ENCODE data around the gene SEMA3B. TPM values are rescaled to one million over a fixed set of nuclear protein-coding genes. Genes with fewer than 3 reads are reported as not detected.
A peak's percentile ranks its signal among the peaks of the same experiment; 100 is the strongest.

SEMA3B gene
- total and polyA plus RNA-seq, 2 donors (not counting 3 experiments of a cell fraction or from before 2014, with no cell fraction given): 1.2 to 1.5 TPM

DNA sequence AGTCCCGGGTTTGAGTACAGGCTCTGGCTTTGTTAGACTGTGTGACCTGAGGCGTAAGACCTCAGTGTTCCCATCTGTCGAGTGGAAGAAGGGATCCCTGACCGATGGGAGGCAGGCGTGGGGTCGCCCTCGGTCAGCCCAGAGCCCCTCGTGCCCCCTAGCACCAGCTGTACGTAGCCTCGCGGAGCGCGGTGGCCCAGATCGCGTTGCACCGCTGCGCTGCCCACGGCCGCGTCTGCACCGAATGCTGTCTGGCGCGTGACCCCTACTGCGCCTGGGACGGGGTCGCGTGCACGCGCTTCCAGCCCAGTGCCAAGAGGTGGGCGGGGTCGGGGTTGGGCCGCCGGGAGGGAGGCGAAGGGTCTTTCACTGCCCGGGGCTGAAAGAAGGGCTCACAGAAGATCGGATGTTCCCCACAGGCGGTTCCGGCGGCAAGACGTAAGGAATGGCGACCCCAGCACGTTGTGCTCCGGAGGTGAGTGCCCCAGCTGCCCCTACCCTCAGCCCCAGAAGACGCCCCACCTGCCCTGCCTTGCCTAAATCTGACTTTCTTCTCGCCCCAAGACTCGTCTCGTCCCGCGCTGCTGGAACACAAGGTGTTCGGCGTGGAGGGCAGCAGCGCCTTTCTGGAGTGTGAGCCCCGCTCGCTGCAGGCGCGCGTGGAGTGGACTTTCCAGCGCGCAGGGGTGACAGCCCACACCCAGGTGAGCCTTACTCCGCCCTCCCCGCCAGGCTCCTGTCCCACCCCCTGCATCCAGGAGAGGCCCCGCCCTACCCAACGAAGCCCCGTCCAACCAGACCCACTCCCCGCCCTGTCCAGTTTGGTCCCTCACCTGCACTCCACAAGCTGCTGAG, 6.4 kb downstream of the SEMA3B start:
- H3K27ac ChIP-seq (ENCODE audit: insufficient read depth, low read depth, low read length): no peak overlapping the region
- TF ChIP-seq MYC (IDR thresholded peaks at IDR 0.05; ENCODE audit: low read depth, low read length) (no peak), EZH2 (IDR thresholded peaks at IDR 0.05; ENCODE audit: borderline replicate concordance, low read depth, low read length, severe bottlenecking) (peak; percentile 86)
- peaks cover 2% of the 10 kb centered on the region for H3K4me1 ChIP-seq (ENCODE audit: control insufficient read depth, extremely low read depth, insufficient read depth, low read length)
- no peak overlapping the region for H3K9ac ChIP-seq (replicated peaks; ENCODE audit: extremely low read depth, insufficient read depth, low read length)
- dilution Hi-C loops (cut with MboI; ENCODE audit: extremely low pct_ligation_motif_present, low sequenced_read_pairs): no loop called here
- no peaks in the 10 kb centered on the region for H4K20me1 ChIP-seq (replicated peaks; ENCODE audit: control insufficient read depth, extremely low read depth, insufficient read depth, low read length)
- H3K36me3 ChIP-seq (ENCODE audit: control insufficient read depth in 2 of 2, extremely low read depth in 1 of 2, insufficient read depth in 2 of 2, low read length in 2 of 2): no peaks in the 10 kb centered on the region
- H3K27me3 ChIP-seq (ENCODE audit: control insufficient read depth in 2 of 2, insufficient read depth in 2 of 2, low read length in 2 of 2): peaks cover 18 to 24% of the 10 kb centered on the region in 2 experiments
- no peak overlapping the region for H2AFZ ChIP-seq (ENCODE audit: low read depth, low read length)
- intact Hi-C loops (cut with micrococcal nuclease): no loop called here
- no peaks in the 10 kb centered on the region for H3K9me3 ChIP-seq (replicated peaks; ENCODE audit: control insufficient read depth, insufficient read depth, low read length)
- POLR2A ChIA-PET: no interaction called here
- H3K4me3 ChIP-seq (replicated peaks in 1 of 3; ENCODE audit: insufficient read depth in 1 of 3, low read depth in 1 of 3, low read length in 3 of 3): no peak overlapping the region
- H3K9me1 ChIP-seq (replicated peaks; ENCODE audit: control insufficient read depth, extremely low read depth, insufficient read depth, low read length): no peaks in the 10 kb centered on the region
- DNase-seq (ENCODE audit: low read depth, low spot score) (no peak), FAIRE-seq (no peak)
- no TSS peak for BruUV-seq (replicated peaks)
- no peak overlapping the region for H3K4me2 ChIP-seq (ENCODE audit: insufficient read depth, low read length)
- no peaks in the 10 kb centered on the region for H3K79me2 ChIP-seq (ENCODE audit: control insufficient read depth, insufficient read depth, low read length)
- CTCF ChIA-PET: interaction anchor here (0.8 to 4.9 kb wide), 15 partner anchors 8 to 94 kb away, joined by 3 to 53 read pairs (median 4); partner anchors contain the start of genes HYAL2 and IFRD2

DNA sequence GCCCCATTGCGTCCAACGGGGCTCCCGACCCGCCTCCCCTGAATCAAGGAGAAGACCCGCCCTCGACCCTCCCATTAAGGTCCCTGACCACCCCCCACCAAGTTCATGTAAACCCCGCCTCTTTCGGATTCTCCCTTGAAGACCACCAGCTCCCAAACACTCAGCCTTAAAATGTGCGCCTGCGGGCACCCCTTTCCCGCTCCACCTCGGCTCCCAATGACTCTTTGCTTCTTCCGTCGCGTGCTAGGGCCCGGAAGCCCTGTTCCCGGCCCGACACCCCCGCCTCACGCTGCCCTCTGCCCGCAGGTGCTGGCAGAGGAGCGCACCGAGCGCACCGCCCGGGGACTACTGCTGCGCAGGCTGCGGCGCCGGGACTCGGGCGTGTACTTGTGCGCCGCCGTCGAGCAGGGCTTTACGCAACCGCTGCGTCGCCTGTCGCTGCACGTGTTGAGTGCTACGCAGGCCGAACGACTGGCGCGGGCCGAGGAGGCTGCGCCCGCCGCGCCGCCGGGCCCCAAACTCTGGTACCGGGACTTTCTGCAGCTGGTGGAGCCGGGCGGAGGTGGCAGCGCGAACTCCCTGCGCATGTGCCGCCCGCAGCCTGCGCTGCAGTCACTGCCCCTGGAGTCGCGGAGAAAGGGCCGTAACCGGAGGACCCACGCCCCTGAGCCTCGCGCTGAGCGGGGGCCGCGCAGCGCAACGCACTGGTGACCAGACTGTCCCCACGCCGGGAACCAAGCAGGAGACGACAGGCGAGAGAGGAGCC, 7.2 kb downstream of the SEMA3B start:
- H3K27me3 ChIP-seq (ENCODE audit: control insufficient read depth in 2 of 2, insufficient read depth in 2 of 2, low read length in 2 of 2): peaks cover 18 to 24% of the 10 kb centered on the region in 2 experiments
- intact Hi-C loops (cut with micrococcal nuclease) (no loop called here), dilution Hi-C loops (cut with MboI; ENCODE audit: extremely low pct_ligation_motif_present, low sequenced_read_pairs) (no loop called here)
- H3K4me3 ChIP-seq (replicated peaks in 1 of 3; ENCODE audit: insufficient read depth in 1 of 3, low read depth in 1 of 3, low read length in 3 of 3): no peak overlapping the region
- no peaks in the 10 kb centered on the region for H3K9me1 ChIP-seq (replicated peaks; ENCODE audit: control insufficient read depth, extremely low read depth, insufficient read depth, low read length)
- no peak overlapping the region for H3K9ac ChIP-seq (replicated peaks; ENCODE audit: extremely low read depth, insufficient read depth, low read length)
- no peaks in the 10 kb centered on the region for H3K79me2 ChIP-seq (ENCODE audit: control insufficient read depth, insufficient read depth, low read length)
- no peak overlapping the region for H2AFZ ChIP-seq (ENCODE audit: low read depth, low read length)
- DNase-seq (ENCODE audit: low read depth, low spot score) (no peak), FAIRE-seq (no peak)
- H3K4me1 ChIP-seq (ENCODE audit: control insufficient read depth, extremely low read depth, insufficient read depth, low read length): peaks cover 2% of the 10 kb centered on the region
- H3K4me2 ChIP-seq (ENCODE audit: insufficient read depth, low read length): no peak overlapping the region
- BruUV-seq (replicated peaks): no TSS peak
- CTCF ChIA-PET: interaction anchor here (1.0 to 4.9 kb wide), 2 partner anchors 48 to 82 kb away, joined by 4 to 47 read pairs; partner anchors contain the start of gene HYAL2
- no peaks in the 10 kb centered on the region for H4K20me1 ChIP-seq (replicated peaks; ENCODE audit: control insufficient read depth, extremely low read depth, insufficient read depth, low read length)
- no peak overlapping the region for H3K27ac ChIP-seq (ENCODE audit: insufficient read depth, low read depth, low read length)
- H3K9me3 ChIP-seq (replicated peaks; ENCODE audit: control insufficient read depth, insufficient read depth, low read length): no peaks in the 10 kb centered on the region
- POLR2A ChIA-PET: no interaction called here
- TF ChIP-seq FOS (IDR thresholded peaks at IDR 0.05; ENCODE audit: borderline replicate concordance, insufficient read depth, low read length) (no peak), EZH2 (IDR thresholded peaks at IDR 0.05; ENCODE audit: borderline replicate concordance, low read depth, low read length, severe bottlenecking) (peak; percentile 39)
- H3K36me3 ChIP-seq (ENCODE audit: control insufficient read depth in 2 of 2, extremely low read depth in 1 of 2, insufficient read depth in 2 of 2, low read length in 2 of 2): no peaks in the 10 kb centered on the region
